ENCODE results near the gene ZNF407. TPM values are rescaled to one million over a fixed set of nuclear protein-coding genes. Genes with fewer than 3 reads are reported as not detected.
A peak's percentile ranks its signal among the peaks of the same experiment; 100 is the strongest.

The ZNF407 gene
- total and polyA plus RNA-seq, 2 of the 13 experiments (the other 11 are each of a cell fraction or from before 2014, with no cell fraction given) = 2.3 to 8.7 TPM

DNA sequence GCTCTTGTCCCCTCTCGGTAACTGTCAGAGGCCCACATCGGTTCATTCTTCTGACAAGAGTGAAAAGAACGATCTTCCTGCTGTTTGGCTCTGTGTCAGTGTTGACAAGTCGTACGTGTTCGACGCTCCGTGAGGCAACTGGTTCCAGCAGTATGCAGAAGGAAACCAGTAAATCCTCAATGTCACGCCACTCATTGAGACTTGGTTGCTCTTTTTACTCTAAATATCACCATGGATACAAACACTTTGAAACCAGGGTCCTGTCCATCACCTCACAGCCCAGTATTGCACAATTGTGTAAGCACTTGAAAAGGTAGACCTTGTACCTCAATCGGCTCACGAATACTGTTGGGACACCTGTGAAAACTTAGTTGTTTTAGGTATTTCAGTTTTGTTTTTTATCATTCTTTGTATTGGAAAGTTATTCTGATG, 136.4 kb downstream of the ZNF407 start (continued):
- TF ChIP-seq GMEB2 (CRISPR knock-in tag; IDR thresholded peaks at IDR 0.05; ENCODE audit: low read depth) = no peak
- TF ChIP-seq MYNN (CRISPR knock-in tag; IDR thresholded peaks at IDR 0.05; ENCODE audit: low read depth) = no peak
- peak; percentile 1; the same call in 1 of the 2 replicates for TF ChIP-seq CREB1 (IDR thresholded peaks at IDR 0.05)
- peak; percentile 72 for TF ChIP-seq CREB1 (CRISPR knock-in tag; IDR thresholded peaks at IDR 0.05)
- no peak for TF ChIP-seq U2AF2 (IDR thresholded peaks at IDR 0.05; ENCODE audit: low read depth, low read length)
- peak; percentile 65 for TF ChIP-seq HOXA3 (CRISPR knock-in tag; IDR thresholded peaks at IDR 0.05)
- TF ChIP-seq PRDM10 (CRISPR knock-in tag; IDR thresholded peaks at IDR 0.05; ENCODE audit: low read depth) = no peak
- no peak for TF ChIP-seq TCF12 (IDR thresholded peaks at IDR 0.05)
- 0 out of 2 replicates have a peak, but pooled peaks have one; percentile 66 for TF ChIP-seq TCF12 (CRISPR knock-in tag; IDR thresholded peaks at IDR 0.05)
- TF ChIP-seq MXD1 (CRISPR knock-in tag; IDR thresholded peaks at IDR 0.05) = no peak
- TF ChIP-seq ZBTB26 (CRISPR knock-in tag; IDR thresholded peaks at IDR 0.05; ENCODE audit: borderline replicate concordance) = no peak; the same call in 1 of the 2 replicates
- no peak for TF ChIP-seq CAMTA2 (CRISPR knock-in tag; IDR thresholded peaks at IDR 0.05; ENCODE audit: borderline replicate concordance)
- TF ChIP-seq STAT5B (CRISPR knock-in tag; IDR thresholded peaks at IDR 0.05) = no peak
- TF ChIP-seq CEBPG (CRISPR knock-in tag; IDR thresholded peaks at IDR 0.05) = peak; percentile 99
- no peak for TF ChIP-seq ZNF589 (CRISPR knock-in tag; conservative IDR thresholded peaks at IDR 0.05)
- no peak for TF ChIP-seq ZNF724P (CRISPR knock-in tag; IDR thresholded peaks at IDR 0.05; ENCODE audit: borderline replicate concordance)
- TF ChIP-seq GATAD1 (CRISPR knock-in tag; IDR thresholded peaks at IDR 0.05) = no peak; the same call in 1 of the 2 replicates
- no peak for TF ChIP-seq NBN (conservative IDR thresholded peaks at IDR 0.05)
- TF ChIP-seq SCMH1 (CRISPR knock-in tag; IDR thresholded peaks at IDR 0.05; ENCODE audit: borderline replicate concordance) = no peak
- TF ChIP-seq ZNF10 (CRISPR knock-in tag; IDR thresholded peaks at IDR 0.05; ENCODE audit: borderline replicate concordance, low read depth) = no peak
- peak; percentile 52 for TF ChIP-seq ERF (CRISPR knock-in tag; IDR thresholded peaks at IDR 0.05)
- TF ChIP-seq ZMAT3 (CRISPR knock-in tag; conservative IDR thresholded peaks at IDR 0.05) = no peak
- no peak for TF ChIP-seq MTF2 (CRISPR knock-in tag; IDR thresholded peaks at IDR 0.05; ENCODE audit: borderline replicate concordance)
- peak; percentile 75 for TF ChIP-seq GATAD2A (CRISPR knock-in tag; IDR thresholded peaks at IDR 0.05)
